Immature natural killer cell (primary cell): Measurements from ENCODE around the gene NDUFA8. TPM values are rescaled to one million over a fixed set of nuclear protein-coding genes. Genes with fewer than 3 reads are reported as not detected.

ENCODE experiments used
- DNase-seq, 3 donors: peaks; one replicate each; pipeline ENCODE4 v3.0.0; 2022; ENCODE audit warnings: mixed read lengths in 1 of 3
- H3K27ac Mint-ChIP-seq, 6 donors: one replicate each; pipeline ENCODE4 v1.8.0; 2020; ENCODE audit warnings: mixed read lengths in 6 of 6, mild to moderate bottlenecking in 5 of 6, inconsistent platforms in 4 of 6, moderate library complexity in 3 of 6
- H3K27me3 Mint-ChIP-seq, 3 donors: one replicate each; pipeline ENCODE4 v1.8.0; 2020 to 2021; ENCODE audit warnings: low read depth in 3 of 3, mild to moderate bottlenecking in 3 of 3, mixed read lengths in 3 of 3, moderate library complexity in 3 of 3, inconsistent platforms in 1 of 3
- H3K36me3 Mint-ChIP-seq, 3 donors: one replicate each; pipeline ENCODE4 v1.8.0; 2020; ENCODE audit warnings: mixed read lengths in 3 of 3, inconsistent platforms in 2 of 3, mild to moderate bottlenecking in 2 of 3
- H3K4me1 Mint-ChIP-seq, 2 donors: one replicate each; pipeline ENCODE4 v1.8.0; 2020; ENCODE audit warnings: inconsistent platforms in 2 of 2, mild to moderate bottlenecking in 2 of 2, mixed read lengths in 2 of 2, moderate library complexity in 1 of 2
- H3K4me3 Mint-ChIP-seq, 5 donors: one replicate each; pipeline ENCODE4 v1.8.0; 2020; ENCODE audit warnings: mild to moderate bottlenecking in 5 of 5, mixed read lengths in 5 of 5, inconsistent platforms in 3 of 5, moderate library complexity in 3 of 5
- H3K9me3 Mint-ChIP-seq, 6 donors: one replicate each; pipeline ENCODE4 v1.8.0; 2020; ENCODE audit warnings: mild to moderate bottlenecking in 6 of 6, mixed read lengths in 6 of 6, inconsistent platforms in 4 of 6, moderate library complexity in 3 of 6
- polyA plus RNA-seq, 3 donors: library from polyadenylated mRNA; unstranded; fragments of 300-500 nt; fragmentation: Illumina TruSeq; gene quantifications; one replicate each; pipeline ENCODE4 v1.2.3, GENCODE V29; 2021

The NDUFA8 gene
- polyA plus RNA-seq, 3 donors from 2014 or later = 67.9 to 89.2 (median 79.3) TPM

DNA sequence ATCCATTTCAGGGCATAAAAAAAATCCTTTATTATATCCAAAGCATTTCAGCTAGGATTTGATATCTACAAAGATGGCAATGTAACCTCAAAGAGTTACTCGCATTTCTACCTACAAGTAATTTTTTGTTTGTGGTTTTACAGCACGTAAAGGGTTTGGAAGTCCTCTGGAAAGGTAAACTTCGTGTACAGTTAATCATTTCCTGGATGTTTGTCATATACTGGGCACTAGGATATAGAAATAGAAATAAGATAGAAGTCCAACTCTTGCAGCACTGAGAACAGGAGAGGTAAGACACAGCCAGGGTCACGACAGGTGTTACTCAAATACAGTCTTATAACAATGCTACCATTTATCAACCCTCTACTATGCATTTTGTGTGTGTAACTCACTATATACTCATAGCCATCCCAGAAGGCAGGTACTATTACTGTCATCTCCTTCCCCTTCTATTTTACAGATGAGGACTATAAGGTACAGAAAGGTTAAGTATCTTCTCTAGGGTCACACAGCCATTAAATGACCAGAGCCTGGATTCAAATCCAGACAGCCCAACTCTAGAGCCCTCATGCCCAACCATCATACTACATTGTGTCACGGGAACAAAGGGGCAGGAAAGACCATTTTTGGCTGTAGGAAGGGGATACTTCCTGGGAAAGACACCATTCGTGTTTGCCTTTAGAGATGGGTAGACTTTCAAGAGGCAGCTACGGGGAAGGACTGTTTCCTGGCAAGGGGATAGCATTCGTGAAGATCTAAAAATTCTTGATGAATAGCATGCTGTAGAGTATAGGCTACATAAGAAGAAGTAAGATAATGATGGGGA lies 19.0 kb downstream of the NDUFA8 start:
- Mint-ChIP-seq H3K36me3 (peaks cover 11 to 26% (median 24%) of the 10 kb centered on the region in 3 donors), H3K9me3 (no peaks in the 10 kb centered on the region), H3K4me3 (no peak overlapping the region), H3K27me3 (peaks cover 0 to 2% (median 2%) of the 10 kb centered on the region in 3 donors), H3K27ac (peak overlapping the region in 2 of 6 donors; percentile 9 to 16), H3K4me1 (peaks cover 0 to 6% of the 10 kb centered on the region in 2 donors)
- no peak for DNase-seq

DNA sequence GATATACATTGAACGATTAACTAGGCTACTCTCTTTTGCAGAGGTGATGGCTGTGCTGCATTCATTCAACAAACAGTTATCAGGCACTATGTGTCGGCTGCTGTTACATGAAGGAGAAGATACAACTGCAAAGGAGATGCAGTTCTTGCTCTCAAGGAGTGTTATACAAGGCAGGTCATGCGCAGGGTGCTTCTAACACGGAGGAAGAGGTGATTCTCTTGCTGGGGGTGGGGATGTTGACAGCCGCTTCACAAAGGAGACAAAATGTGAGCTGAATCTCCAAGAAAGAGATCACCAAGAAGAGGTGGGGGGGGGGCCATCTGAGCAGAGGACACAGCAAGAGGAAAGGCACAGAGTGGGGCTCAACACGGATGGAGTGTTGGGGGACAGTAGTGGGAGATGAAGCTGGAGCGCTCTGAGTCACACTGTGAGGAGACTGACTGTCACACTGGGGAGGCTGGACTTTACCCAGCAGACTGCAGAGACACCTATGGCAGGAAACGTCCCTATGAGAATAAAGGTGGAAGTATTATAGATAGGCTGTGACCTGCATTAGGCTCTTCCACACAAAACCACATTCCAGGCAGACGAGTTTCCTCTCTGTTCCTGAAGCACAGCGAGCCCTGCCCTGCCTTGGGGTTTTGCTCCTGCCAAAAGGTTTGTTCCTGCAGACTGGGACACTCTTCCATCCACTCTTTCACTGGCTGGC lies 20.9 kb downstream of the NDUFA8 start:
- Mint-ChIP-seq H3K36me3 (peaks cover 1 to 13% (median 9%) of the 10 kb centered on the region in 3 donors), H3K4me1 (peaks cover 0 to 1% of the 10 kb centered on the region in 2 donors), H3K27me3 (peaks cover 0 to 2% (median 0%) of the 10 kb centered on the region in 3 donors), H3K4me3 (no peak overlapping the region), H3K27ac (no peak overlapping the region), H3K9me3 (no peaks in the 10 kb centered on the region)
- DNase-seq = no peak

DNA sequence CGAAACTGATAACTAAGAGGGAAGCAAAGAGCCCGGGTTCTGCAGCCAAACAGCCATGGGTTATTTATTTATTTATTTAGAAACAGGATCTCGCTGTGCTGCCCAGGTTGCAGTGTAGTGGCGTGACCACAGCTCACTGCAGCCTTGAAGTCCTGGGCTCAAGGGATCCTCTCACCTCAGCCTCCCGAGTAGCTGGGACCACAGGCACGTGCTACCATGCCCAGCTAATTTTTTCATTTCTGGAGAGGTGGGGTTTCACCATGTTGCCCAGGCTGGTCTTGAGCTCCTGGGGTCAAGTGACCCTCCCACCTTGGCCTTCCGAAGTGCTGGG lies 24.1 kb downstream of the NDUFA8 start:
- Mint-ChIP-seq H3K27ac (no peak overlapping the region), H3K4me3 (no peak overlapping the region), H3K27me3 (peaks cover 0 to 3% (median 2%) of the 10 kb centered on the region in 3 donors), H3K9me3 (no peaks in the 10 kb centered on the region), H3K36me3 (no peaks in the 10 kb centered on the region), H3K4me1 (no peaks in the 10 kb centered on the region)
- no peak for DNase-seq

DNA sequence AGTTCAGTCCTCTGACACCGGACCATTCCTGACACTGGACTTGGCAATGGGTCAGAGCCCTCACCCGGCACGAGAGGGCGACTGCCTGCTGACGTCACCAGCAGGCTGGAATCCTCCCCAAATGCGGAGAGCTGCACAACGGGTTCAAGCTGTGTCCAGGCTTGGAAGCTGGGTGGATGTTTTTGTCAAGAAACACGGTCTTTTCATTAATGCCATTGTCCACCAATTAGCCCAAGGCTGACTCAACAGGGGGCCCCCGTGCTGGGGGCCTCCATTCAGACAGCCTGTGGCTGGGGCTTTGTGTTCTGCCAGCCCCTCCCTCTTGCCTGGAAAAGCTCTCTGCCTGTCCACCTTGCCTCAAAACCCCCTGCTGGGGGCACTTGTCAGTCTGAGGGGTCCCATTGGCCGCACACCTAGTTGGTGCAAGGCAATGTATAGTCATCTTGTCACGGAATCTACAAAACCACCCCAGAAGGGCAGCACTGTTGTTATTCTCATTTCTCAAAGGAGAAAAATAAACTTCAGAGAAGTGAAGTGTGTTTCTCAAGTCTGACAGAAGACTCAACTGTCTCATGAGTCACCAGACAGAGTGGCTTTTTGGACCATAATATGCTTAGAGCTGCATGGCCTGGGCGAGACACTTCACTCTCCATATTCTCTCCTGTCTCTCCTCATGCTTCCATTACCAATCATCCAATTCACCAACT lies 24.6 kb downstream of the NDUFA8 start:
- Mint-ChIP-seq H3K27me3 (peaks cover 0 to 3% (median 2%) of the 10 kb centered on the region in 3 donors), H3K27ac (no peak overlapping the region), H3K4me3 (no peak overlapping the region), H3K36me3 (no peaks in the 10 kb centered on the region), H3K9me3 (no peaks in the 10 kb centered on the region), H3K4me1 (no peaks in the 10 kb centered on the region)
- no peak for DNase-seq

DNA sequence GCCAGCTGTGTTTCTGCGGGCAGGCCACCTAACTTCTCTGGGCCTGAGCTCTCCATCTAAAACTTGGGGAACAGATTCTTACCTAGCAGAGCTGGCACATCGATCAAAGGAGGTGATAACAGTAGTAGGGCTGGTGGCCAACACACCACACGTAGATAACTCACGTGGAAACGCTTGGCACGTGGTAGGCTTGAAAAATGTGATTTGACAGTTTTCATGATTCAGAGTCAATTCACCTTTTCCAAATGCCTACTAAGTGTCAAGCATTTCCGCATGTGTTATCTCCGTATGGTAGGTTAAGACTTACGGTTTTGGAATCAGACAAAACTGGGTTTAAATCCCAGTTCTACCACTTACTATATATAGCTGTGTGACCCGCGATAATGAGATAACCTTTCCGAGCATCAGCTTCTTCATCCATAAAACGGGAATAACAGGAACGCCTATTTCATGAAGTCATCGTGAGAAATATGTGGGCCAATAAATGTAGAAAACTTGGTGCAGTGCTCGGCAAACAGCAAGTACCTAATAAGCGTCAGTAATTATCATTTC lies 25.5 kb downstream of the NDUFA8 start:
- H3K27ac Mint-ChIP-seq = no peak overlapping the region
- H3K4me3 Mint-ChIP-seq = no peak overlapping the region
- no peaks in the 10 kb centered on the region for H3K9me3 Mint-ChIP-seq
- DNase-seq = no peak
- H3K4me1 Mint-ChIP-seq = no peaks in the 10 kb centered on the region
- H3K36me3 Mint-ChIP-seq = no peaks in the 10 kb centered on the region
- peaks cover 0 to 3% (median 2%) of the 10 kb centered on the region in 3 donors for H3K27me3 Mint-ChIP-seq

DNA sequence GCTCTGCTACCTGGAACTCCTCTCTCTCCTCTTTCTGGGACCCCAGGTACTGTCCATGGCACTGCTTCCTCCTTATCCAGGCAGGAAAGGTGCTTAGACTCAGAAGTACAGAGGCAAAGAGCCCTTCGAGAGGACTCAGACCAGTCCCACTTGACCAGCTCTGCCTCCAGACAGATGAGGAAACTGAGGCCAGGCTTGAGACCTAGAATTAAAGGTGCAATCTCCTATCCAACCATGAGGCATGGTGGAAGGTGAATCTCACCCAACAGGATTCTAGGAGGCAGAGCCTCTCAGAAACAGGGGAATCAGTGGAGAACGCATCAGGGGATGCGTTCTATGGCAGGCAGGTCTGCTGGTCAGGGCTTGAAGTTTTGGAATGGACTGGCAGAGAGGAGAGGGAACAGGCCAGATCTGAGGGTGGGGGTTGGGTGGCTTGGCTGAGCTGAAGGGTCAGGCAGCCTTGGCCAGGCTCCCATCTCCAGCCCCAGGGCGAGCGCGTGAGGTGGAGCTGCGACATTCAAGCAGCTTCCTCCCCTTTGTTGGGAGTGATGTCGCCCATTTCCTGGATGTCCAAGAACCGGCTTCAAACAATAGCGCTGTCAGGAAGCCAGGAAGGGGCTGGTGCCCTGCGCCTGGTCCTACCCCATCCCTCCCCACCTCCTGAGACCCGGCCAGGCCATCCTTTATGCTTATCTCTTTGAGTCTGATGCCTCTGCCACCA lies 26.2 kb downstream of the NDUFA8 start:
- H3K27me3 Mint-ChIP-seq = peaks cover 2 to 3% (median 2%) of the 10 kb centered on the region in 3 donors
- H3K4me1 Mint-ChIP-seq = no peaks in the 10 kb centered on the region
- DNase-seq = no peak
- H3K36me3 Mint-ChIP-seq = no peaks in the 10 kb centered on the region
- no peaks in the 10 kb centered on the region for H3K9me3 Mint-ChIP-seq
- H3K27ac Mint-ChIP-seq = no peak overlapping the region
- no peak overlapping the region for H3K4me3 Mint-ChIP-seq

DNA sequence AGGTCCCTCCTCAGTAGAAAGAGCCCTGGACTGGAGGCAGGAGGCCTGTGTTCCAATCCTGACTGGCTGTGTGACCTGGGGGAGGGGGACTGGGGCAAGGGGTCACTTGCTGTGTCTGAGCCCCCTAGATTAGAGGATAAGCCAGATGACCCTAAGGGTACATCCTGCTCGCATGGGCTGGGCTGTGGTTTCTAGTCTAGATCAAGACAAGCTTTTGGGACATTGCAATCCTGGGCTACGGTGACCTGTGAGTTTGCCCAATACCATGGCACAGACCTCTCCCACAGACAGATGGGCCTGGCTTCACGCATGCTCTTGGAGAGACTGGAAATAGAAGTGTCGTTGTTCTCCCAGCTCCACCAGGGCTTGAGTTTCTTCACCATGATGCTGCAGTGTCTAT lies 27.0 kb downstream of the NDUFA8 start:
- no peak overlapping the region for H3K4me3 Mint-ChIP-seq
- peaks cover 3 to 5% of the 10 kb centered on the region in 2 donors for H3K4me1 Mint-ChIP-seq
- H3K36me3 Mint-ChIP-seq = no peaks in the 10 kb centered on the region
- H3K27me3 Mint-ChIP-seq = peaks cover 2 to 3% (median 2%) of the 10 kb centered on the region in 3 donors
- DNase-seq = no peak
- H3K9me3 Mint-ChIP-seq = no peaks in the 10 kb centered on the region
- H3K27ac Mint-ChIP-seq = no peak overlapping the region

DNA sequence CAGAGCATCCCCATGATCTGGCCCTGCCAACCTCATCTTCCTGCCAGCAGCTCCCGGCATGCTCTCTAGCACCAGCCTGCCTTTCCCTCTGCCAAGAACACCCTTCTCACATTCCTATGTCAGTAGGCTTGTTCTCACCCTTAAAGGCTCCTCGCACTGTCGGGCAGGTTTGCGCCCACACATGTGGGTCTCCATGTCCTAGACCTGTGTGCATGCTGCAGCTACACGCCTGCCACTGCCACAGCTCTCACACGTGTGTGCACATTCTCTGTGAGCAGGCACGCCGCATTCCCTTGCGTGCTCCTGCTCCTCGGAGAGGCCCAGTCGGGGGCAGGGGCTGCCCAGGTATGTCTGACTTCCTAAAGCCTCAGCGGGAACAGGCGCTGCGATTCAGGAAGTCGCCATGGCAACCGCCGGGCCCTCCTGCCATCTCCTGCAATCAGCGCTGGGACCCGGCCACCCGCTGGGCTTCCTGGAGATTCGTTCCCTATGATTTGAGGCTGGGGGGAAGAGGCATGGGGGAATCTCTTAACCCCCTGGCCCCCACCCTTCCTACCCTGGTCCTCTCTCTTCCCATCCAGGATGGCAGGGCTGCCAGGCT lies 28.1 kb downstream of the NDUFA8 start:
- peak overlapping the region in 1 of 6 donors; percentile 56 for H3K27ac Mint-ChIP-seq
- no peak for DNase-seq
- H3K4me1 Mint-ChIP-seq = peaks cover 10 to 11% of the 10 kb centered on the region in 2 donors
- H3K36me3 Mint-ChIP-seq = no peaks in the 10 kb centered on the region
- H3K9me3 Mint-ChIP-seq = no peaks in the 10 kb centered on the region
- H3K27me3 Mint-ChIP-seq = peaks cover 0 to 3% (median 2%) of the 10 kb centered on the region in 3 donors
- H3K4me3 Mint-ChIP-seq = no peak overlapping the region

DNA sequence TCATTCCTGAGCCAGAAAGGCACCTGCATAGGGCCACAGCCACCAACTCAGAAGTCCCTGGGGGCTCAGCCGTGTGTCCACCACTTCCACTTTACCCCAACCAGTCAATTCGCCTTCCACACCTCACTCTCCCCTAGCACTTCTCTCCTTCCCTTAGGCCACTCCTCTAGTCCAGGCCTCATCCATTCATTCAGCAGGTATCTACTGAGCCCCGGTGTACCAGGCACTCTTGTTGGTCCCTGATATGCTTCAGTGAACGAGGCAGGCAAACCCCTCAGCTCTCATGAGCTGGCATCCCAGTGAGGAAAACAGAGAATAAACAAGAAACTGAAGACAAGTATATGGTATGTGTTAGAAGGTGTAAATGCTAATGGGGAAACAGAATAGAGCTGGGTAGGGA lies 28.7 kb downstream of the NDUFA8 start:
- DNase-seq = no peak
- Mint-ChIP-seq H3K27me3 (peaks cover 0 to 3% (median 2%) of the 10 kb centered on the region in 3 donors), H3K4me1 (peaks cover 15 to 17% of the 10 kb centered on the region in 2 donors), H3K36me3 (no peaks in the 10 kb centered on the region), H3K27ac (peak overlapping the region in 3 of 6 donors; percentile 12 to 68 (median 20)), H3K9me3 (no peaks in the 10 kb centered on the region), H3K4me3 (no peak overlapping the region)

DNA sequence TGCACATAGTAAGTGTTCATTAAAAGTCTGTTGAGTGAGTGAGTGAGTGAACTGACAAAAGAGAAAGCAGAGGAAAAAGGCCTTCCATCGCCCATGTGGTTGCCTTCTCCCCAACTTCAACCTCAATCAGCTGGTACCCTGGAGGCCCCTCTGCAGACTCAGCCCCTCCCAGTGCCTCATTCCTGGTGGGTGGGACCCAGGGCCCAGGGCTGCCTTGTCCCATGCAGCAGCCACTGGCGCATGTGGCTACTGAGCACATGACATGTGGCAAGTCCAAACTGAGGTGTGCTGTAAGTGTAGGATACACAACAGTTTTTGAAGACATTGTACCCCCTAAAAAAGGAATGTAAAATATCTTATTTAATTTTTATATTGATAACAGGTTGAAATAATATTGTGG lies 29.6 kb downstream of the NDUFA8 start:
- Mint-ChIP-seq H3K4me1 (peaks cover 15 to 21% of the 10 kb centered on the region in 2 donors), H3K9me3 (no peaks in the 10 kb centered on the region), H3K27me3 (peaks cover 0 to 7% (median 4%) of the 10 kb centered on the region in 3 donors), H3K27ac (peak overlapping the region in 1 of 6 donors; percentile 74), H3K4me3 (no peak overlapping the region), H3K36me3 (peaks cover 0 to 3% (median 0%) of the 10 kb centered on the region in 3 donors)
- no peak for DNase-seq

DNA sequence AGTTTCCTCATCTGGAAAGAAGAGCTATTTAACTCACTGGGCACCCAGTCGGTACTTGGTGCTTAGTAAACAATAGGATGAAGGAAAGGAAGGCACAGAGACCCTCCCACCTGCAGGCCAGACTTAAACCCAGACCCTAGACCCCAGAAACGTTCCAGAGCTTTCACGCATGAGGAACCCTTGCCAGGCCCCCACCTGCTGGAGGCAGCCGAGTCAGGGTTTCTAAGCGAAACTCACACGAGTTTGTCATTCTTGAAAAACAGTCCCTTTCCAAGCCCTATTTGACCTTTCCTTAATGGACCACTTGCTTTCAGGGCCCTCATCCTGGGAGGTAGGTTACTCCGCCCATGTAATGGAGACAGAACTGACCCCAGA lies 30.6 kb downstream of the NDUFA8 start:
- Mint-ChIP-seq H3K27me3 (peaks cover 3 to 7% (median 4%) of the 10 kb centered on the region in 3 donors), H3K4me1 (peaks cover 15 to 21% of the 10 kb centered on the region in 2 donors), H3K4me3 (no peak overlapping the region), H3K36me3 (peaks cover 0 to 3% (median 0%) of the 10 kb centered on the region in 3 donors), H3K27ac (peak overlapping the region in 3 of 6 donors; percentile 40 to 74 (median 74)), H3K9me3 (no peaks in the 10 kb centered on the region)
- DNase-seq = no peak

DNA sequence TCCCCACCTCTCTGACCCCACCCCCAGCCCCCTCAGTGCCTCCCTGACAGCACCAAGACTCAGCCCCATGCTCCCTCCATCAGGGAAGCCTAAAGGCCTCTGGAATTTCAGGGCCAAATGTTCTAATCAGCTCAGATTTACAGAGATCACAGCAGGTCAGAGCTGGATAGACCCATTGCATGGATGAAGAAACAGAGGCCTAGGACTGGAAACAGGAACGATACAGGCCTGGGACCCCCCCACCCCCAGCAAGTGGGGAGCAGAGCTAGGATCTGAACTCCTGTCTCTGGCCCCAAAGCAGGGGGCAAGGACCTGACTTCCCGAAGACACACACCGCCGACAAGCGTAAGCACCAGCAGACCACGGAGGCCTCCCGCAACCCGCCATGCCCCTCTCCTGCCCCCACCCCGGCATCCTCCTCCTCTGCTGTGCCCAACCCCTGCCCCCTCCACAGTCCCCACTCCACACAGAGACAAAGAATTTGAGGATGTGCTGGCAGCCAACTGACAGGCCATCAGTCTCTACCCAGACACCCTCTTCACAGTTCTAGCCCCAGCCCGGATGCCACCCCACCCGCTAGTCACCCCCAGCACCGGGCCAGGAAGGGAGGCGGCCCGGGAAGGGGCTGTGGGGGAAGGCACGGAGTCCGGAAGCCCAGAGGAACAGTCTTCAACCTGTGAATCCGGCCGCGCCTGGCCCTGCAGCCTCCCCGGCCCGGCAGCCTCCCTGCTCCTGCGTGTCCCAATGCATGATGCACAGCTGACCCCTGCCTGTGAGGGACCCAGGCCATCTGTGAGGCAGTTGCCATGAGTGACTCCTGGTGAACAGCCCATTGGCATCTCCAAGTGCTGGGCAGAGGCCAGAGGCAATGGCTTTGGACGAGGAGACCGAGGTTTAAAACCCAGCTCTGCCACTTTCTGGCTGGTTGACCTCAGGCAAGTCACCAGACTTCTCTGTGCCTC lies 31.3 kb downstream of the NDUFA8 start:
- DNase-seq = peak; percentile 17 to 39 (median 29)
- no peaks in the 10 kb centered on the region for H3K9me3 Mint-ChIP-seq
- H3K4me3 Mint-ChIP-seq = peak overlapping the region in 4 of 5 donors; percentile 32 to 64 (median 60)
- H3K4me1 Mint-ChIP-seq = peaks cover 15 to 21% of the 10 kb centered on the region in 2 donors
- H3K36me3 Mint-ChIP-seq = peaks cover 0 to 3% (median 0%) of the 10 kb centered on the region in 3 donors
- peaks cover 3 to 7% (median 6%) of the 10 kb centered on the region in 3 donors for H3K27me3 Mint-ChIP-seq
- H3K27ac Mint-ChIP-seq = peak overlapping the region in 3 of 6 donors; percentile 4 to 70 (median 51)
